Heart left ventricle (tissue), 16 donors: ENCODE data around the gene ZGLP1. TPM values are rescaled to one million over a fixed set of nuclear protein-coding genes. Genes with fewer than 3 reads are reported as not detected.

Experiments used
- ATAC-seq, 4 donors: fragments of 200-7000 bp; cut with Tn5 transposase; one replicate each; pipeline ENCODE4 v1.9.1; 2020 to 2022; ENCODE audit warnings: moderate library complexity in 4 of 4, mild to moderate bottlenecking in 3 of 4, moderate number of reproducible peaks in 1 of 4
- DNase-seq, 5 donors: peaks; one replicate each; pipeline ENCODE4 v3.0.0-alpha.2; 2020
- H3K27ac ChIP-seq, 12 donors: fragments of 200-600 bp; sonication (generic) in 4 of 12; one replicate each; pipeline versions ENCODE4 v1.5.0 to v1.8.0; 2016 to 2022; ENCODE audit warnings: mild to moderate bottlenecking in 2 of 12
- H3K27me3 ChIP-seq, 9 donors: fragments of 200-600 bp; sonication (generic) in 2 of 9; one replicate each; pipeline versions ENCODE4 v1.5.1 to v1.8.0; 2016 to 2022; ENCODE audit warnings: mild to moderate bottlenecking in 3 of 9
- H3K36me3 ChIP-seq, 9 donors: fragments of 200-600 bp; sonication (generic) in 2 of 9; one replicate each; pipeline versions ENCODE4 v1.5.0 to v1.8.0; 2018 to 2022; ENCODE audit warnings: mild to moderate bottlenecking in 2 of 9
- H3K4me1 ChIP-seq, 12 donors: fragments of 200-600 bp; sonication (generic) in 4 of 12; one replicate each; pipeline versions ENCODE4 v1.5.0 to v1.8.0; 2016 to 2022; ENCODE audit warnings: mild to moderate bottlenecking in 3 of 12
- H3K4me3 ChIP-seq, 12 donors: fragments of 200-600 bp; sonication (generic) in 4 of 12; one replicate each; pipeline versions ENCODE4 v1.5.0 to v1.8.0; 2017 to 2022; ENCODE audit warnings: mild to moderate bottlenecking in 9 of 12, moderate library complexity in 4 of 12
- H3K9me3 ChIP-seq, 12 donors: fragments of 200-600 bp; sonication (generic) in 4 of 12; one replicate each; pipeline versions ENCODE4 v1.5.0 to v1.8.0; 2016 to 2022; ENCODE audit warnings: mild to moderate bottlenecking in 1 of 12
- POLR2A ChIP-seq, 2 donors: fragments of 450-650 bp; IDR thresholded peaks; one replicate each; pipeline ENCODE4 v1.6.1; 2017; ENCODE audit warnings: antibody characterized with exemption in 2 of 2, mild to moderate bottlenecking in 2 of 2, moderate library complexity in 2 of 2
- WGBS, 4 donors: extraction: QIAGEN DNeasy Blood & Tissue Kit in 2 of 4; methylation state at CpG; one replicate each; pipeline versions ENCODE4 v1.1.5 to v1.1.7; 2013 to 2018; 5-methylcytosine and 5-hydroxymethylcytosine counted together
- intact Hi-C, 10 donors: fragments of 100-400 bp; cut with DNase I; formaldehyde crosslinking; loops; one replicate each; pipeline versions ENCODE4 v1.11.1 to v1.14.2; 2022
- polyA plus RNA-seq, 2 donors: library from polyadenylated mRNA; stranded (reverse); fragments of 200-250 nt; gene quantifications; one replicate each; pipeline ENCODE4 v1.2.3, GENCODE V29; 2013
- total RNA-seq, 9 donors: library from RNA; depleted of rRNA in 2 of 9; stranded (reverse); fragments of >200 nt in 2 of 9; fragmentation: NEBNext Ultra II Directional in 3 of 9; extraction: Animal tissue kit (Norgen Biotek cat#: 25700) in 3 of 9; gene quantifications; one replicate each; pipeline versions ENCODE4 v1.1.0 to v1.2.4, GENCODE V29; 2016 to 2023
- TF ChIP-seq, protein P1 (sequence below), 12 donors: fragments of 200-600 bp; sonication (generic) in 4 of 12; IDR thresholded peaks; one replicate each; pipeline versions ENCODE4 v1.5.0 to v1.8.0; 2018 to 2022; ENCODE audit warnings: antibody characterized with exemption in 12 of 12, mild to moderate bottlenecking in 5 of 12
- donor health status: ischemic (EF 13 %, LVEDD 7.1; RV severe dilation, severe dysfunction).
- donor health status: healthy with polysubstance abuse.
- donor health status: DM: no; HTN: yes; CAD: no.
- donor health status: DM: no; HTN: no; CAD: no.
- donor health status: ischemic (EF 25% LVEDD 6.9; RV normal size, moderate dysfunction).
- donor health status: ischemic (EF 25% LVEDD 5.7; RV mildly dilated, moderate dysfunction).
- donor health status: healthy.
- donor health status: DM: yes; HTN: yes; CAD: no.
- donor health status: ischemic (EF 35%, LVEDD 5.7; RV mildly dilated, moderate dysfunction).
- donor health status: nonischemic (EF 11% LVEDD 7.7; RV severe dilation, severe dysfunction).
- donor health status: DM: yes; HTN: yes; CAD: no.
- donor health status: PGD.
- donor health status: ischemic (EF 29% LVEDD 5.4; RV normal size, mild dysfunction).
- donor health status: nonischemic (EF 23%, LVEDD 6.1; RV moderate dilation, normal function).

The ZGLP1 gene
- total and polyA plus RNA-seq, 11 donors, result 0.16 to 2.2 (median 1.1) TPM

DNA sequence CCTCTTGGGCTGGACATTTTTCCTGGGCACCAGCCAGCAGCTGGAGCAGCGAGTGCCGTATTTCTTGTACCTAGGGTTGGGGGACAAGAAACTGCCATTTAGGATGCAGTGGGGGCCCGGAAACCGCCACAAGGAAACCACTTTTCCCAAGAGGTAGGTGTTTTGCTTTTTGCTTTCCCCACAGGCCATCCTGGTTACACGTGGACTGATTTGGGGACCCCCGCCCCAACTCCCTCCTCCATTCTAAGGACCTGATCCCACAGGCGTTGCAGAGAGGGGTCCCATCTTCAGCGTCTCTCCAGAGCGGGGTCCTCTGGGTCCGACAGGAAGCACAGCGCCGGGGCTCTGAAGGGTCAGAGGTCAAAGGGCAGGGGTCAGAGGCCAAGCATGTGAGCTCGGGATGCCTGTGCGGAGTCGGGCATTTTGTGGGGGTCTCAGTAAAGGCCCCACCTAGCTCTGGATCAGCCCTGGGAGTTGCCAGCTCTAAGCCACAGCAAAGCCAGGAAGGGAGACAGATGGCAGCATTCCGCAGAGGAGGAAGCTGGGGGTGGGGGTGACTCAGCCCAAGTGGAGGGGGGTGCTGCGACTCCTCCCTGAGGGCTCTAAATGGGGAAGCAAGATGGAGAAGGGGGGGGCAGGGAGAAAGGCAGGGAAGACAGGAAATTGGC is 4.3 kb downstream of the ZGLP1 start:
- H3K4me1 ChIP-seq, result peaks cover 0 to 19% (median 0%) of the 10 kb centered on the region in 12 donors
- 79 to 87% (median 82%) methylated on average over 11 to 17 of the region's 17 CpGs for WGBS, 4 donors
- peak overlapping the region in 1 of 12 donors; percentile 37 for H3K4me3 ChIP-seq
- H3K27ac ChIP-seq, result peak overlapping the region in 1 of 12 donors; percentile 60
- TF ChIP-seq POLR2A (IDR thresholded peaks at IDR 0.05), result no peak
- TF ChIP-seq, protein P1, sequence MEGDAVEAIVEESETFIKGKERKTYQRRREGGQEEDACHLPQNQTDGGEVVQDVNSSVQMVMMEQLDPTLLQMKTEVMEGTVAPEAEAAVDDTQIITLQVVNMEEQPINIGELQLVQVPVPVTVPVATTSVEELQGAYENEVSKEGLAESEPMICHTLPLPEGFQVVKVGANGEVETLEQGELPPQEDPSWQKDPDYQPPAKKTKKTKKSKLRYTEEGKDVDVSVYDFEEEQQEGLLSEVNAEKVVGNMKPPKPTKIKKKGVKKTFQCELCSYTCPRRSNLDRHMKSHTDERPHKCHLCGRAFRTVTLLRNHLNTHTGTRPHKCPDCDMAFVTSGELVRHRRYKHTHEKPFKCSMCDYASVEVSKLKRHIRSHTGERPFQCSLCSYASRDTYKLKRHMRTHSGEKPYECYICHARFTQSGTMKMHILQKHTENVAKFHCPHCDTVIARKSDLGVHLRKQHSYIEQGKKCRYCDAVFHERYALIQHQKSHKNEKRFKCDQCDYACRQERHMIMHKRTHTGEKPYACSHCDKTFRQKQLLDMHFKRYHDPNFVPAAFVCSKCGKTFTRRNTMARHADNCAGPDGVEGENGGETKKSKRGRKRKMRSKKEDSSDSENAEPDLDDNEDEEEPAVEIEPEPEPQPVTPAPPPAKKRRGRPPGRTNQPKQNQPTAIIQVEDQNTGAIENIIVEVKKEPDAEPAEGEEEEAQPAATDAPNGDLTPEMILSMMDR (IDR thresholded peaks at IDR 0.05), result no peak
- no peaks in the 10 kb centered on the region for H3K9me3 ChIP-seq
- H3K36me3 ChIP-seq, result peaks cover 0 to 7% (median 0%) of the 10 kb centered on the region in 9 donors
- peaks cover 0 to 10% (median 0%) of the 10 kb centered on the region in 9 donors for H3K27me3 ChIP-seq
- ATAC-seq, result peak in 2 of 4 donors; percentile 62 to 66
- intact Hi-C loops, result no loop called here
- peak in 2 of 5 donors; percentile 47 to 52 for DNase-seq

DNA sequence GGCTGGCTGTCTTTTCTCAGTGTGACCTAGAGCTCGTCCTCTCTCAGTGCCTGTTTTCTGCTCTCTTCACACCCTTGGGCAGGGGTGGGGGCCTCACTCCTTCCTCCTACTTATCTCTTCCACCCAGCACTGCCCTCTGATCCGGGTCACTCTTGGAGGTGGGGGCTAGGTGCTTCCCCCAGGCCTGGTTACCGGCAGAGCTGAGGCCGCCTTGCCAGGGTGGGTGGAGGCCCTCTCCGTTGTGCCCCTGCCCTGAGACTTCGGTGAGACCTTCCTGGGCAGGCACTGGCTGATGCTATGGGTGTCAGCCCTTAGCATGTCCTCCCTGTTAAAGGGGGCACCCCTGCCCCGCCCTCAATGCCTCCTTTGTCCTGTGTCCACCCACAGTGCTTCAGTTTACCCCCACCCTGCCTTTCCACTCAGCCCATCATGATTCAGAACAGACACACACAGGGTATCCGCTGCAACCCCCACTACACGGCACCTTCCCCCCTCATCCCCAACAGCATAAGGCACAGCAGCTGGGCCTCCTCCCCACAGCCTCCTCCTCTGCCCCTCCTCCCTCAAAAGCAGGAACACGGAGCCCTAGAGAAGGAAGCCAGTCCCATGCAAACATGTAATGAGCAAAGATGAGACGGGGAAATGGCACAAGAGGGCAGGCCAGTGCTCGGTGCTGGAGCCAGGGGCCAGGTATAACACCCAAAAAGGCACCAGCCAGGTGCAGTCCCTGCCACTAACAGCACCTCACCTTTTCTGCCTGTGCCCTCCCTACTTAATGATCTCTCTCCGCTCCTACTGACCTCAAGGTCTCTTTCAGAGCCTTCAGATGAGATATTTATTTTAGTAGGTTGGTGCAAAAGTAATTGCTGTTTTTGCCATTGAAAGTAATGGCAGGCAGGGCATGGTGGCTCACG is 9.8 kb downstream of the ZGLP1 start:
- H3K4me1 ChIP-seq, result peaks cover 0 to 30% (median 8%) of the 10 kb centered on the region in 12 donors
- H3K9me3 ChIP-seq, result no peaks in the 10 kb centered on the region
- no peaks in the 10 kb centered on the region for H3K36me3 ChIP-seq
- H3K4me3 ChIP-seq, result no peak overlapping the region
- no peak for TF ChIP-seq POLR2A (IDR thresholded peaks at IDR 0.05)
- TF ChIP-seq, protein P1 (IDR thresholded peaks at IDR 0.05), result no peak
- peaks cover 12 to 61% (median 23%) of the 10 kb centered on the region in 9 donors for H3K27me3 ChIP-seq
- peak in 1 of 4 donors; percentile 51 for ATAC-seq
- WGBS, 4 donors, result 41 to 57% (median 45%) methylated on average over 14 of the region's 14 CpGs
- peak overlapping the region in 1 of 12 donors; percentile 13 for H3K27ac ChIP-seq
- no peak for DNase-seq
- intact Hi-C loops, result no loop called here

DNA sequence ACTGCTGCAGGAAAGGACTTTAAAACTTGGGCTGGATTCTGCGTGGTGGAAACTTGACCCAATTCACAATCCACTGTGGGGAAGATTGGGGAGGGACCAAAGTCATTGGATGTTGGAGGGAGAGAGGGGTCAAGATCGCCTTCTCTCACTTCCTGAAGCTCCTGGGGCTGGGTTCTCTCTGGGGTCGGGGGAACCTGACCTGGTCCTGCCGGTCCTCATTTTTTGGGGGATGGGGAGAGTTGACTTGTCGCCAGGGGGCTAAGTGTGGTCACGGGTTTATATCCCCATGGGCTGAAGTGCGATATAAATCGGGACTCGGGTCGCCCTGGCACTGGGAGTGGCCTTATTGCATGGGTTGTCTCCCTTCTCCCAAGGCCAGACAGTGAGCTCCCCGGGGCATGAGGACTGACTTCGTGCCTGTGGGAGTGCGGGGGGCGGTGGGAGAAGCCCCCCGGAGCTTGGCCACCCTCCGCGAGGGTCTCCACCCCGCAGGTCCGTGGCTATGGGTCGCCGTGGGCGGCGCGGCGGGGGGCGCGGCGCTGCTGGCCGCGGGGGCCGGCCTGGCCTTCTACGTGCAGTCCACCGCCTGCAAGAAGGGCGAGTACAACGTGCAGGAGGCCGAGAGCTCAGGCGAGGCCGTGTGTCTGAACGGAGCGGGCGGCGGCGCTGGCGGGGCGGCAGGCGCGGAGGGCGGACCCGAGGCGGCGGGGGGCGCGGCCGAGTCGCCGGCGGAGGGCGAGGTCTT is 13.6 kb downstream of the ZGLP1 start:
- no peak for ATAC-seq
- H3K27ac ChIP-seq, result no peak overlapping the region
- intact Hi-C loops, result no loop called here
- H3K9me3 ChIP-seq, result no peaks in the 10 kb centered on the region
- peak overlapping the region in 5 of 12 donors; percentile 26 to 51 (median 30) for H3K4me3 ChIP-seq
- no peaks in the 10 kb centered on the region for H3K36me3 ChIP-seq
- TF ChIP-seq POLR2A (IDR thresholded peaks at IDR 0.05), result no peak
- H3K4me1 ChIP-seq, result peaks cover 10 to 57% (median 22%) of the 10 kb centered on the region in 12 donors
- 4 to 16% (median 7%) methylated on average over 21 to 58 of the region's 58 CpGs for WGBS, 4 donors
- DNase-seq, result no peak
- H3K27me3 ChIP-seq, result peaks cover 33 to 97% (median 60%) of the 10 kb centered on the region in 9 donors

DNA sequence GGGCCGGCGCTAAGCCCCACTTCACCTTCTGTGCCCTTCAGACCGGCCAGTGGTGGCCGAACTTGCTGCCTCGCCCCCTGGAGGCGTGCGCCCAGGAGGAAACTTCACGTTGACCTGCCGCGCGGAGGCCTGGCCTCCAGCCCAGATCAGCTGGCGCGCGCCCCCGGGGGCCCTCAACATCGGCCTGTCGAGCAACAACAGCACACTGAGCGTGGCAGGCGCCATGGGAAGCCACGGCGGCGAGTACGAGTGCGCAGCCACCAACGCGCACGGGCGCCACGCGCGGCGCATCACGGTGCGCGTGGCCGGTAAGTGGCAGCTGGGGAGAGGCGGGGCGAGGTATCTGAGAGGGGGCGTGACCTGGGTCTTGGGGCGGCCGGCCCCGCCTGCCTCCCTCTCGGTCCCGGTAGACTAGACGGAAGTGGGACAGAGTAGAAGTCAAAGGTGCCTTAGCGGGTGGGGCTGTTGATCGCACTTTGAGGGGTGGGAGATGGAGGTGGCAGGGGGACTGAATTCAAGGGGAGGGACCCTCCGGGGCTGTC is 14.2 kb downstream of the ZGLP1 start:
- 1 to 4% (median 2%) methylated on average over 18 to 48 of the region's 48 CpGs for WGBS, 4 donors
- H3K36me3 ChIP-seq, result no peaks in the 10 kb centered on the region
- peak in 1 of 4 donors; percentile 3 for ATAC-seq
- H3K27me3 ChIP-seq, result peaks cover 36 to 97% (median 67%) of the 10 kb centered on the region in 9 donors
- peaks cover 10 to 61% (median 28%) of the 10 kb centered on the region in 12 donors for H3K4me1 ChIP-seq
- H3K4me3 ChIP-seq, result peak overlapping the region in 10 of 12 donors; percentile 9 to 51 (median 27)
- intact Hi-C loops, result no loop called here
- no peak for TF ChIP-seq POLR2A (IDR thresholded peaks at IDR 0.05)
- TF ChIP-seq, protein P1 (IDR thresholded peaks at IDR 0.05), result peak in 1 of 12 donors; percentile 20
- no peak overlapping the region for H3K27ac ChIP-seq
- H3K9me3 ChIP-seq, result no peaks in the 10 kb centered on the region
- peak in 2 of 5 donors; percentile 37 to 68 for DNase-seq
